GM21381 (cell line): ENCODE data around the gene ZC3H12D.
"Not testable (repeated sequence)": the region's sequence is repeated elsewhere in the genome, so short reads cannot be mapped to it uniquely, and the experiment has no call there.

Experiments
- ATAC-seq: cut with Tn5 transposase; IDR thresholded peaks from one replicate; pipeline ENCODE4 v1.9.1; 2021; ENCODE audit warnings: mild to moderate bottlenecking, moderate library complexity; ENCODE audit not compliant: unreplicated experiment

The ZC3H12D gene

GRCh38 chr6:149484733-149485700, at the start of gene ZC3H12D:
ZC3H12D (minus strand) TSS chr6:149485014; CDS start chr6:149474543, 10,471 bp downstream.
- ATAC-seq: peak; percentile 37

GRCh38 chr6:149529650-149530049, 44.8 kb upstream of the ZC3H12D start:
- ATAC-seq: no peak

DNA sequence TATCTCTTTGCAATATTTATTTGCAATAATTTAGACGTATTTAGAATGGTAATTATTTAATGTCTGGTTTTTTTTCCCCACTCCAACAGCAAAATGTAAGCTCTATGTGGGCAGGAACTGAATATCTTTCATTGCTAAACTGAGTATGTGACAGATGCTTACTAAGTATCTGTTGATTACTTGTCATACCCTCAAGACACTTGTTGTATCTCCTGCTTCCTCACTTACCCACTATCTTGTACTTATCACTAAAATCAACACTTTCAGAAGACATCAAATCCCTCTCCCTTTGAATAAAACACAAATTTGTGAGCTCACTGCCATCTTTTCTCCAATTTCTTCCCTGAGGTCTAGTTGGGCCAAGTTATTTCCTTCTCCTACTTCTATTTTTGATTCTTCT, 30.7 kb upstream of the ZC3H12D start:
- ATAC-seq: no peak

DNA sequence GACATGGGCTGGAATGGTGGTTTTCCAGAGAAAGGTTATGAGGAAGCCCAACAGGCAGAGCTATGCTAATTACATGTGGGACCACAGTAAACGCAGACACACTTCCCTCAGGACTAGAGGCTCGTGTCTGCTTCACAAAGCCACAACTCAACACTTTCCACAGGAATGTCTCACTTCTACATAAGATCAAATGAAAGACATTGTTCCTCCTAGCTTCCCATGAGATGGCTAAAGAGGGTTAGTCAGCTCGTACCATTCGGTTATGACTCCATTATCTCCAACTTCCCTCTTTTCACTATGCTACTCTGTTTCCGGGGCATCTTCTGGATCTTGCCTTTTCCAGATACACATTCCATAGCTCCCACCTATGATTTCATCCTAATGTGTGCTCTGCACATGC, 29.1 kb upstream of the ZC3H12D start:
- ATAC-seq: no peak

DNA sequence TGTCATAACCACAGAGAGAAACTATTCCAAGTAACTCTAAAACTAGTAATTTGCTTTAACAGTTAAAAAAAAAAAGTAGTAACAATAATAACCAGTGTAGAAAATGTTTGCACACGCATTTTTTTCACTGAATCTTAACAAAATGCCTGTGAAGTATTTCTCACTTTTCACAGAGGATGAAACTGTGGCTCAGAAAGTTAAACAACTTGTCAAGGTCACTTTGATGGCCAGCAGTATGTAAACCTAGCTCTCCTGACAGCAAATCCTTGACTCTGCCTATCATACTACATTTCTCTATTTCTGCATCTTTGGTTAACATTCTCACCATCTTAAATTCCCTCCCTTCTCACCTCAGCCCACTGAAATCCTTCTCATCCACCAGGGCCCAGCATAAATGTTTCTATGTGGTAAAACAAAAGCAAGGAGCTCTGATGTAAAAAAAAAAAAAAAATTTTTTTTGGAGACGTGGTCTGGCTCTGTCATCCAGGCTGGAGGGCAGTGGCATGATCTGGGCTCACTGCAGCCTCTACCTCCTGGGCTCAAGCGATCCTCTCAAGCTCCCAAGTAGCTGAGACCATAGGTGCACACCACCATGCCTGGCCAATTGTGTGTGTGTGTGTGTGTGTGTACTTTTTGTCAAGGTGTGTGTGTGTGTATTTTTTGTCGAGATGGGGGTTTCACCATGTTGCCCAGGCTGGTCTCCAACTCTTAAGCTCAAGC, 26.1 kb upstream of the ZC3H12D start:
- no peak for ATAC-seq

- ATAC-seq: no peak
These were observed 23.7 kb upstream of the ZC3H12D start for GRCh38 chr6:149508485-149508884.

DNA sequence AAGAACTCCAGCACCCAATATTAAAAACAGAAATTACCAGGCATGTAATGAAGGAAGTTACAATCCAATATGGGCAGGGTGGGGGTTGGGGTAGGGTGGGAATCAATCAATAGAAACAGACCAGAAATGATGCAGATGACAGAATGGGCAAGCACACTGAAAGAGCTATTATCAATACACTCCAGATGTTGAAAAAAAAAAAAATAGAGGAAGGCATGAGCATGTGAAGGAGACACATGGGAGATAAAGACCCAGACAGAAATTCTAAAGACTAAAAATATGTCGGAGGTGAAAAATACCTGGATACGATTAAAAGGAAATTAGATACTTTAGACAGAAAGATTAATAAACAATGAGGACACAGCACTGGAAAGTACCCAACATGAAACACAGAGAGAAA, 19.1 kb upstream of the ZC3H12D start:
- ATAC-seq: no peak

DNA sequence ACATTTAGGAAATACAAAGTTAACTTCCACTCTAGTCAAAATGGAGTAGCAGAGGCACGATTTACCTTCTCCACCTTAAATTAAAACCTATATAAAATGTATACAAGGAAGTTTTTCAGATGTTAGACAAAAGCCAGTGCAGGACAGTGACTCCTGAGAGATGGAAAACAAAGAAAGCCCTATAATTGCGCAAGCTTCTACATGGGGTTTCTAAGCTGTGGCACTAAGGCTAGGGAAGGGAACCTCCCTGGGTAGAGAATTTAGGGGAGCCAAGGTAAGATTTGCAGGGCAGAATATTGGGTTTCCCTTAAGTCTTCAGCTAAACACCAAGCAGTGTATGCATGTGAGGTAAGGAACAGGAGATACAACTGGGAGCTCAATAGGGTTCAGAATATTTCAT, 18.5 kb upstream of the ZC3H12D start:
- ATAC-seq: no peak

GRCh38 chr6:149501768-149502167, 17.0 kb upstream of the ZC3H12D start:
- ATAC-seq: no peak

DNA sequence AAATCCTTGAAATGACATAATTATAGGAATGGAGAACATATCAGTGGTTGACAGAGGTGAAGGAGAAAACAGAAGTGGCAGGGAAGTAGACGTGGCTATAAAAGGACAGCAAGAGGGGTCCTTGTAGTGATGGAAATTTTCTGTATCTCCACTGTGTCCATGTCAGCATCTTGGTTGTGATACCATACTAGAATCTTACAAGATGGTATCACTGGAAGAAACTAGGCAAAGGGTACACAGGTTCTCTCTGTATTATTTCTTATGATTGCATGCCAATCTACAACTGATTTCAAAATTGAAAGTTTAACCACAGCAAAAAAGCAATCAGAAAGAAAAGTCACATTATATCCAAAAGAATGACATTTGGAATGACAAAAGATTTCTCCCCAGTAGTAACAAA, 16.4 kb upstream of the ZC3H12D start:
- ATAC-seq: no peak

DNA sequence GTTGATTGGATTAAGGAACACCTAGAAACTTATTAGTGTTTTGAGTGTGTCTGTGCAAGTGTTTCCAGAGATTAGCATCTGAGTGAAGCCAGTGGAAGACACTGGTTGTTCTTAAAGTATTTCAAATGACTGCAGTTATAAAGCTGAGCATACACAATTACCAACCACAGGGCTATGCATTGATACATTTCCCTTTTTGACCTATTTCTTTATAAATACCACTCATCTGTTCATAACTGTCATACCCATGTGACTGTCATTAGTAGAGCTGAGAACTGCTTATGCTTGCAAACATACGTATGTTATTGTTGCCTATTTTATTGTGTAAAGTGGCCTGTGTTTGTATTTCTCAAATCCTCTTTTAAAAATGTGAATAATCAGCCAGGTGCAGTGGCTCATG, 15.3 kb upstream of the ZC3H12D start:
- ATAC-seq: no peak

- ATAC-seq: no peak
These were observed 14.3 kb upstream of the ZC3H12D start for GRCh38 chr6:149499066-149499465.

- ATAC-seq: no peak
These were observed 12.6 kb upstream of the ZC3H12D start for GRCh38 chr6:149497365-149497764.

DNA sequence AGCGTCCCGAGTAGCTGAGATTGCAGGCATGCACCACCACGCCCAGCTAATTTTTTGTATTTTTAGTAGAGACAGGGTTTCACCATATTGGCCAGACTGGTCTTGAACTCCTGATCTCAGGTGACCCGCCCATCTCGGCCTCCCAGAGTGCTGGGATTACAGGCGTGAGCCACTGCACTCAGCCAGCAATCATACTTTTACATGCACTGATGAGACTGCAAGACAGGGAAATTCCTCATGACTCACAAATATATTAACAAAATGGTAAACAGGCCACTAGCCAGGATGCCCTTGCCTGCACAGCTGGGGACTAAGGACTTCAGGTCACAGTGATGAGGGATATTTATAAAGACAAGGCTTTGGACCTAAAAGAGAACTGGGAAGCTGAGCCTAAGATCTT, 11.8 kb upstream of the ZC3H12D start:
- peak; percentile 34 for ATAC-seq

- ATAC-seq: not testable (repeated sequence)
These were observed 10.7 kb upstream of the ZC3H12D start for GRCh38 chr6:149495349-149496016.

DNA sequence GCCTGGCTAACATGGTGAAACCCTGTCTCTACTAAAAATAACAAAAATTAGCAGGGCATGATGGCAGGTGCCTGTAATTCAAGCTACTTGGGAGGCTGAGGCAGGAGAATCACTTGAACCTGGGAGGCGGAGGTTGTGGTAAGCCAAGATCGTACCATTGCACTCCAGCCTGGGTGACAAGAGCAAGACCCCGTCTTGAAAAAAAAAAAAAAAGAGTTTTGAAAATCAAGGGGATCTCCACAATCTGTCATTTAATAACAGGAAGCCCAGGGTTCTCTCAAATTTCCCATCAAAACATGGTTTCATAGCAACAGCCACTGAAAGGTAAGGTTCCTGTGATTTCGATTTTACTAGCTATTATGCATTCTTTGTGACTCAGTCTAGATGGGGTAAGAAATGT, 10.0 kb upstream of the ZC3H12D start:
- peak; percentile 77 for ATAC-seq

GRCh38 chr6:149493761-149494320, 9.0 kb upstream of the ZC3H12D start:
- no peak for ATAC-seq

- ATAC-seq: no peak
These were observed 8.1 kb upstream of the ZC3H12D start for GRCh38 chr6:149492798-149493343.

- no peak for ATAC-seq
These were observed 5.2 kb upstream of the ZC3H12D start for GRCh38 chr6:149489967-149490366.

DNA sequence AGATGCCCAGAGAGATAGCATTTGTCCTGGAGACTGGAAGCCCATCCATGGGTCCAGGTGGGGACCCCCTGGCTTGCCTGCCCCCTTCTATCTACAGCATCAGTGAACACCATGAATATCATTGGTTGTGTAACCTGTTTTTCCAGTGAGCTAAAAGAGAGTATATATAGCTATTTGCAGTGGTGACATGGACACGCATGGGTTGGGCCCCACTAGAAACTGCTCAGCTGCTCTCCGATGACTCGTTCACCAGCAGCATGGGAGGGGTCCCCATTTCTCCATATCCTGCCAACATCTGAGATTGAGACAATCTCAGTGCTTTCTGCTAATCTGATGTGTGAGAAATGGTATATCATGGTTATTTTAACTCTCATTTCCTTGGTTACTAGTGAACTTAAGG, 4.0 kb upstream of the ZC3H12D start:
- no peak for ATAC-seq

GRCh38 chr6:149487316-149487715, 2.5 kb upstream of the ZC3H12D start:
- no peak for ATAC-seq
